ENCODE data around the gene P2RY13. TPM values are rescaled to one million over a fixed set of nuclear protein-coding genes. Genes with fewer than 3 reads are reported as not detected.

P2RY13 gene
- not detected for total RNA-seq

- no peaks in the 10 kb centered on the region for H3K36me3 Mint-ChIP-seq (ENCODE audit: low read depth)
- H3K27me3 Mint-ChIP-seq: peaks cover 18% of the 10 kb centered on the region
- H3K27ac Mint-ChIP-seq: peak within 1 kb of the TSS; percentile 62
- peak within 1 kb of the TSS; percentile 59 for H3K4me3 Mint-ChIP-seq
- H3K9me3 Mint-ChIP-seq: no peaks in the 10 kb centered on the region
- ATAC-seq (replicated peaks): no peak
- no peaks in the 10 kb centered on the region for H3K4me1 Mint-ChIP-seq
Measured at GRCh38 chr3:151329363-151329762, at the start of gene P2RY13. TSS of gene P2RY13 (minus strand) at chr3:151329549. CDS start at chr3:151329528, 21 bp downstream.

GRCh38 chr3:151377768-151378385, 48.5 kb upstream of the P2RY13 start:
- Mint-ChIP-seq H3K9me3 (no peaks in the 10 kb centered on the region), H3K27me3 (peaks cover 5% of the 10 kb centered on the region), H3K27ac (no peak overlapping the region), H3K4me1 (no peaks in the 10 kb centered on the region), H3K4me3 (no peak overlapping the region), H3K36me3 (ENCODE audit: low read depth) (no peaks in the 10 kb centered on the region)
- ATAC-seq (replicated peaks): no peak

- ATAC-seq (replicated peaks): no peak
- no peaks in the 10 kb centered on the region for H3K36me3 Mint-ChIP-seq (ENCODE audit: low read depth)
- no peaks in the 10 kb centered on the region for H3K4me1 Mint-ChIP-seq
- H3K27ac Mint-ChIP-seq: no peak overlapping the region
- H3K27me3 Mint-ChIP-seq: no peaks in the 10 kb centered on the region
- H3K4me3 Mint-ChIP-seq: no peak overlapping the region
- H3K9me3 Mint-ChIP-seq: no peaks in the 10 kb centered on the region
Measured at GRCh38 chr3:151372063-151372820, 42.9 kb upstream of the P2RY13 start.

GRCh38 chr3:151371526-151371925, 42.2 kb upstream of the P2RY13 start:
- H3K9me3 Mint-ChIP-seq: no peaks in the 10 kb centered on the region
- H3K4me1 Mint-ChIP-seq: no peaks in the 10 kb centered on the region
- no peak overlapping the region for H3K27ac Mint-ChIP-seq
- no peaks in the 10 kb centered on the region for H3K27me3 Mint-ChIP-seq
- H3K4me3 Mint-ChIP-seq: no peak overlapping the region
- ATAC-seq (replicated peaks): no peak
- H3K36me3 Mint-ChIP-seq (ENCODE audit: low read depth): no peaks in the 10 kb centered on the region

- Mint-ChIP-seq H3K4me3 (no peak overlapping the region), H3K4me1 (no peaks in the 10 kb centered on the region), H3K9me3 (no peaks in the 10 kb centered on the region), H3K27me3 (no peaks in the 10 kb centered on the region), H3K36me3 (ENCODE audit: low read depth) (no peaks in the 10 kb centered on the region), H3K27ac (no peak overlapping the region)
- ATAC-seq (replicated peaks): no peak
Measured at GRCh38 chr3:151367448-151367847, 38.1 kb upstream of the P2RY13 start.

- Mint-ChIP-seq H3K27ac (no peak overlapping the region), H3K9me3 (no peaks in the 10 kb centered on the region), H3K4me1 (no peaks in the 10 kb centered on the region), H3K4me3 (no peak overlapping the region), H3K36me3 (ENCODE audit: low read depth) (no peaks in the 10 kb centered on the region), H3K27me3 (no peaks in the 10 kb centered on the region)
- no peak for ATAC-seq (replicated peaks)
Measured at GRCh38 chr3:151366993-151367392, 37.6 kb upstream of the P2RY13 start.

- no peaks in the 10 kb centered on the region for H3K36me3 Mint-ChIP-seq (ENCODE audit: low read depth)
- no peak for ATAC-seq (replicated peaks)
- no peak overlapping the region for H3K4me3 Mint-ChIP-seq
- no peaks in the 10 kb centered on the region for H3K9me3 Mint-ChIP-seq
- no peak overlapping the region for H3K27ac Mint-ChIP-seq
- no peaks in the 10 kb centered on the region for H3K4me1 Mint-ChIP-seq
- H3K27me3 Mint-ChIP-seq: no peaks in the 10 kb centered on the region
Measured at GRCh38 chr3:151362751-151363174, 33.4 kb upstream of the P2RY13 start.

- H3K9me3 Mint-ChIP-seq: no peaks in the 10 kb centered on the region
- no peak for ATAC-seq (replicated peaks)
- H3K27me3 Mint-ChIP-seq: no peaks in the 10 kb centered on the region
- H3K4me1 Mint-ChIP-seq: no peaks in the 10 kb centered on the region
- no peak overlapping the region for H3K27ac Mint-ChIP-seq
- no peaks in the 10 kb centered on the region for H3K36me3 Mint-ChIP-seq (ENCODE audit: low read depth)
- no peak overlapping the region for H3K4me3 Mint-ChIP-seq
Measured at GRCh38 chr3:151357463-151357850, 28.1 kb upstream of the P2RY13 start.

- Mint-ChIP-seq H3K27ac (no peak overlapping the region), H3K27me3 (no peaks in the 10 kb centered on the region), H3K4me3 (no peak overlapping the region), H3K9me3 (no peaks in the 10 kb centered on the region), H3K36me3 (ENCODE audit: low read depth) (no peaks in the 10 kb centered on the region), H3K4me1 (no peaks in the 10 kb centered on the region)
- no peak for ATAC-seq (replicated peaks)
Measured at GRCh38 chr3:151356794-151357462, 27.6 kb upstream of the P2RY13 start.

- Mint-ChIP-seq H3K9me3 (no peaks in the 10 kb centered on the region), H3K27ac (no peak overlapping the region), H3K36me3 (ENCODE audit: low read depth) (no peaks in the 10 kb centered on the region), H3K4me1 (peaks cover 7% of the 10 kb centered on the region), H3K4me3 (no peak overlapping the region), H3K27me3 (peaks cover 14% of the 10 kb centered on the region)
- ATAC-seq (replicated peaks): no peak
Measured at GRCh38 chr3:151351648-151352047, 22.3 kb upstream of the P2RY13 start.

GRCh38 chr3:151351219-151351618, 21.9 kb upstream of the P2RY13 start:
- Mint-ChIP-seq H3K4me1 (peaks cover 7% of the 10 kb centered on the region), H3K9me3 (no peaks in the 10 kb centered on the region), H3K4me3 (no peak overlapping the region), H3K27me3 (peaks cover 18% of the 10 kb centered on the region), H3K36me3 (ENCODE audit: low read depth) (no peaks in the 10 kb centered on the region), H3K27ac (no peak overlapping the region)
- ATAC-seq (replicated peaks): no peak

GRCh38 chr3:151350656-151351055, 21.3 kb upstream of the P2RY13 start:
- H3K4me1 Mint-ChIP-seq: peaks cover 7% of the 10 kb centered on the region
- no peak for ATAC-seq (replicated peaks)
- H3K36me3 Mint-ChIP-seq (ENCODE audit: low read depth): no peaks in the 10 kb centered on the region
- no peak overlapping the region for H3K4me3 Mint-ChIP-seq
- no peaks in the 10 kb centered on the region for H3K9me3 Mint-ChIP-seq
- H3K27me3 Mint-ChIP-seq: peaks cover 19% of the 10 kb centered on the region
- no peak overlapping the region for H3K27ac Mint-ChIP-seq

- peaks cover 7% of the 10 kb centered on the region for H3K4me1 Mint-ChIP-seq
- H3K36me3 Mint-ChIP-seq (ENCODE audit: low read depth): no peaks in the 10 kb centered on the region
- peaks cover 22% of the 10 kb centered on the region for H3K27me3 Mint-ChIP-seq
- H3K4me3 Mint-ChIP-seq: no peak overlapping the region
- H3K27ac Mint-ChIP-seq: no peak overlapping the region
- no peaks in the 10 kb centered on the region for H3K9me3 Mint-ChIP-seq
- no peak for ATAC-seq (replicated peaks)
Measured at GRCh38 chr3:151347432-151347831, 18.1 kb upstream of the P2RY13 start.

GRCh38 chr3:151346292-151346691, 16.9 kb upstream of the P2RY13 start:
- no peaks in the 10 kb centered on the region for H3K9me3 Mint-ChIP-seq
- no peak overlapping the region for H3K27ac Mint-ChIP-seq
- peaks cover 22% of the 10 kb centered on the region for H3K27me3 Mint-ChIP-seq
- H3K4me1 Mint-ChIP-seq: peaks cover 5% of the 10 kb centered on the region
- ATAC-seq (replicated peaks): no peak
- no peaks in the 10 kb centered on the region for H3K36me3 Mint-ChIP-seq (ENCODE audit: low read depth)
- peak overlapping the region; percentile 11 for H3K4me3 Mint-ChIP-seq

- Mint-ChIP-seq H3K4me3 (peak overlapping the region; percentile 11), H3K27me3 (peaks cover 19% of the 10 kb centered on the region), H3K4me1 (peaks cover under 1% of the 10 kb centered on the region), H3K9me3 (no peaks in the 10 kb centered on the region), H3K27ac (no peak overlapping the region), H3K36me3 (ENCODE audit: low read depth) (no peaks in the 10 kb centered on the region)
- no peak for ATAC-seq (replicated peaks)
Measured at GRCh38 chr3:151345859-151346258, 16.5 kb upstream of the P2RY13 start.

All from activated T-helper 17 cell treated with anti-CD3 and anti-CD28 coated beads, Interleukin-2, amount 50 U/mL, for 72 hours (primary cell).